Measurements from ENCODE around the gene STAT6. TPM values are rescaled to one million over a fixed set of nuclear protein-coding genes. Genes with fewer than 3 reads are reported as not detected.

The STAT6 gene
- total RNA-seq, 1 donor from 2014 or later, result 31.8 TPM

DNA sequence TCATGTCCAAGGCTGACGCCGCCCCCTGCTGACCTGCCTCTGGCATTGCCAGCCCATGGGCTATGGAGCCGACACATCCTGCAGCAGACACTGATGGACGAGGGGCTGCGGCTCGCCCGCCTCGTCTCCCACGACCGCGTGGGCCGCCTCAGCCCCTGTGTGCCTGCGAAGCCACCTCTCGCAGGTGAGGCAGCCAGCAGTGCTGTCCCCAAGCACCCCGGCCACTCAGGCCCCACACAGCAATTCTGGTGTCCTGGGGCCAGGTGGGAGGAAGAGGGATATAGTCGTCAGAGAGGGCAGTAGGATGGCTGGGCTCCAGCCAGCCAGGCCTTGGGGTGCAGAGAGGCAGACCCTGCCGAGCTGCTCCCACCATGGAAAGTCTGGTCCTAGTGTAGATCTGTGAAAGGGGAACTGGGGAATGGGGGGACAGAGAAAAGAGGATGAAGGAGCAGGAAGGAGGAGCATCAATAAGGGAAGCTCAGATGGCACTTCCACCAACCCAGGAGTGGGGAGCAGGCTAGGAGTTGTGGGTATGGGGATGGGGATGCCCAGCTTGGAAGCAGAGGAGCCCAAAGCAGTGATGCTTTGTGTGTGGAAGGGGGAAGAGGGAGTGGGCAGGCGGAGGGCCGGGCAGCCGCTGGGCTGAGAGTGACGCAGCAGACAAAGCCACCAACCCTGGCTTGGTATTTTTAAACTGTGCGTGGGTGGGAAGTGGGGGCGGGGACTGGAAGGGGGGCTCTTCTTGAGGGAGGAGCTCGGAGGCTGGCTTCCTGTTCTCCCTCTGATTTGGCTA is 17.6 kb downstream of the STAT6 start:
- peak overlapping the region in 1 of 3 donors; percentile 54 for H3K9ac ChIP-seq (ENCODE audit: low read depth in 1 of 3, low read length in 3 of 3)
- H3K9me3 ChIP-seq (ENCODE audit: control insufficient read depth in 3 of 3, low read length in 3 of 3), result no peaks in the 10 kb centered on the region
- H3K4me1 ChIP-seq (ENCODE audit: control insufficient read depth in 3 of 3, insufficient read depth in 3 of 3, low read length in 3 of 3), result peaks cover 28 to 42% (median 35%) of the 10 kb centered on the region in 3 donors
- H3K4me3 ChIP-seq (ENCODE audit: low read length in 3 of 3), result peak overlapping the region in 1 of 3 donors; percentile 13
- H3K27me3 ChIP-seq (ENCODE audit: control insufficient read depth in 3 of 3, insufficient read depth in 3 of 3, low read length in 3 of 3), result no peaks in the 10 kb centered on the region
- H3K36me3 ChIP-seq (ENCODE audit: control insufficient read depth in 3 of 3, insufficient read depth in 3 of 3, low read length in 3 of 3), result peaks cover 20 to 49% (median 39%) of the 10 kb centered on the region in 3 donors
- H3K27ac ChIP-seq (ENCODE audit: low read depth, low read length), result peak overlapping the region; percentile 52

- no peaks in the 10 kb centered on the region for H3K27me3 ChIP-seq (ENCODE audit: control insufficient read depth in 3 of 3, insufficient read depth in 3 of 3, low read length in 3 of 3)
- H3K9me3 ChIP-seq (ENCODE audit: control insufficient read depth in 3 of 3, low read length in 3 of 3), result no peaks in the 10 kb centered on the region
- H3K4me1 ChIP-seq (ENCODE audit: control insufficient read depth in 3 of 3, insufficient read depth in 3 of 3, low read length in 3 of 3), result peaks cover 32 to 47% (median 40%) of the 10 kb centered on the region in 3 donors
- H3K27ac ChIP-seq (ENCODE audit: low read depth, low read length), result no peak overlapping the region
- no peak overlapping the region for H3K4me3 ChIP-seq (ENCODE audit: low read length in 3 of 3)
- H3K9ac ChIP-seq (ENCODE audit: low read depth in 1 of 3, low read length in 3 of 3), result peak overlapping the region in 1 of 3 donors; percentile 45
- H3K36me3 ChIP-seq (ENCODE audit: control insufficient read depth in 3 of 3, insufficient read depth in 3 of 3, low read length in 3 of 3), result peaks cover 20 to 45% (median 38%) of the 10 kb centered on the region in 3 donors
Measured at GRCh38 chr12:57092876-57093414, 18.2 kb downstream of the STAT6 start.

DNA sequence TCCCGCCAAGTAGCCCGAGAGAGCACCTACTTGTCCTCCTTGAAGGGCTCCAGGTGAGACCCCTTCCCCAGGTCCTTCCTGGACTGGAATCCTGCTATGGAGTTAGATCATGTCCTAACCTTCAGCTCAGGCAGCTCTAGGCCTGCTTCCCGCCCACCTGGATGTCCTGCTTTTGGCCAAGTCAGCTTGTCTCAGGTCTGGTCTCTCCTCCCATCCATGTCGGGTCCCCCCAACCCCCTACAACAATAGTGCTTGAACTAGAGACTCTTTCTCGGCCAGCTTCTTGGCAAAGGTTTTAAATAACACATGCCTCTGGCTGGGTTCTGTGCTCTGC is 18.7 kb downstream of the STAT6 start:
- no peaks in the 10 kb centered on the region for H3K27me3 ChIP-seq (ENCODE audit: control insufficient read depth in 3 of 3, insufficient read depth in 3 of 3, low read length in 3 of 3)
- peaks cover 35 to 49% (median 43%) of the 10 kb centered on the region in 3 donors for H3K4me1 ChIP-seq (ENCODE audit: control insufficient read depth in 3 of 3, insufficient read depth in 3 of 3, low read length in 3 of 3)
- peaks cover 20 to 45% (median 38%) of the 10 kb centered on the region in 3 donors for H3K36me3 ChIP-seq (ENCODE audit: control insufficient read depth in 3 of 3, insufficient read depth in 3 of 3, low read length in 3 of 3)
- no peaks in the 10 kb centered on the region for H3K9me3 ChIP-seq (ENCODE audit: control insufficient read depth in 3 of 3, low read length in 3 of 3)
- no peak overlapping the region for H3K27ac ChIP-seq (ENCODE audit: low read depth, low read length)
- no peak overlapping the region for H3K4me3 ChIP-seq (ENCODE audit: low read length in 3 of 3)
- peak overlapping the region in 1 of 3 donors; percentile 45 for H3K9ac ChIP-seq (ENCODE audit: low read depth in 1 of 3, low read length in 3 of 3)

- Histone ChIP-seq H3K36me3 (ENCODE audit: control insufficient read depth in 3 of 3, insufficient read depth in 3 of 3, low read length in 3 of 3) (peaks cover 20 to 42% (median 35%) of the 10 kb centered on the region in 3 donors), H3K27me3 (ENCODE audit: control insufficient read depth in 3 of 3, insufficient read depth in 3 of 3, low read length in 3 of 3) (no peaks in the 10 kb centered on the region), H3K4me3 (ENCODE audit: low read length in 3 of 3) (no peak overlapping the region), H3K9me3 (ENCODE audit: control insufficient read depth in 3 of 3, low read length in 3 of 3) (no peaks in the 10 kb centered on the region), H3K4me1 (ENCODE audit: control insufficient read depth in 3 of 3, insufficient read depth in 3 of 3, low read length in 3 of 3) (peaks cover 35 to 49% (median 44%) of the 10 kb centered on the region in 3 donors), H3K27ac (ENCODE audit: low read depth, low read length) (no peak overlapping the region), H3K9ac (ENCODE audit: low read depth in 1 of 3, low read length in 3 of 3) (peak overlapping the region in 1 of 3 donors; percentile 45)
Measured at GRCh38 chr12:57091638-57092528, 19.3 kb downstream of the STAT6 start.

- Histone ChIP-seq H3K9me3 (ENCODE audit: control insufficient read depth in 3 of 3, low read length in 3 of 3) (no peaks in the 10 kb centered on the region), H3K27ac (ENCODE audit: low read depth, low read length) (no peak overlapping the region), H3K4me3 (ENCODE audit: low read length in 3 of 3) (peak overlapping the region; percentile 49 to 60 (median 54)), H3K9ac (ENCODE audit: low read depth in 1 of 3, low read length in 3 of 3) (peak overlapping the region; percentile 30 to 69 (median 38)), H3K36me3 (ENCODE audit: control insufficient read depth in 3 of 3, insufficient read depth in 3 of 3, low read length in 3 of 3) (peaks cover 20 to 36% (median 33%) of the 10 kb centered on the region in 3 donors), H3K27me3 (ENCODE audit: control insufficient read depth in 3 of 3, insufficient read depth in 3 of 3, low read length in 3 of 3) (no peaks in the 10 kb centered on the region), H3K4me1 (ENCODE audit: control insufficient read depth in 3 of 3, insufficient read depth in 3 of 3, low read length in 3 of 3) (peaks cover 38 to 51% (median 47%) of the 10 kb centered on the region in 3 donors)
Measured at GRCh38 chr12:57090924-57091637, 20.1 kb downstream of the STAT6 start.

- Histone ChIP-seq H3K9ac (ENCODE audit: low read depth in 1 of 3, low read length in 3 of 3) (peak overlapping the region; percentile 2 to 69 (median 38)), H3K4me1 (ENCODE audit: control insufficient read depth in 3 of 3, insufficient read depth in 3 of 3, low read length in 3 of 3) (peaks cover 41 to 56% (median 51%) of the 10 kb centered on the region in 3 donors), H3K27me3 (ENCODE audit: control insufficient read depth in 3 of 3, insufficient read depth in 3 of 3, low read length in 3 of 3) (no peaks in the 10 kb centered on the region), H3K9me3 (ENCODE audit: control insufficient read depth in 3 of 3, low read length in 3 of 3) (no peaks in the 10 kb centered on the region), H3K36me3 (ENCODE audit: control insufficient read depth in 3 of 3, insufficient read depth in 3 of 3, low read length in 3 of 3) (peaks cover 17 to 30% (median 27%) of the 10 kb centered on the region in 3 donors), H3K27ac (ENCODE audit: low read depth, low read length) (no peak overlapping the region), H3K4me3 (ENCODE audit: low read length in 3 of 3) (peak overlapping the region; percentile 49 to 60 (median 54))
Measured at GRCh38 chr12:57090490-57090889, 20.7 kb downstream of the STAT6 start.

- H3K9me3 ChIP-seq (ENCODE audit: control insufficient read depth in 3 of 3, low read length in 3 of 3), result no peaks in the 10 kb centered on the region
- peak overlapping the region; percentile 70 for H3K27ac ChIP-seq (ENCODE audit: low read depth, low read length)
- peak overlapping the region; percentile 64 to 88 (median 87) for H3K4me3 ChIP-seq (ENCODE audit: low read length in 3 of 3)
- H3K36me3 ChIP-seq (ENCODE audit: control insufficient read depth in 3 of 3, insufficient read depth in 3 of 3, low read length in 3 of 3), result peaks cover 14 to 21% (median 19%) of the 10 kb centered on the region in 3 donors
- no peaks in the 10 kb centered on the region for H3K27me3 ChIP-seq (ENCODE audit: control insufficient read depth in 3 of 3, insufficient read depth in 3 of 3, low read length in 3 of 3)
- H3K4me1 ChIP-seq (ENCODE audit: control insufficient read depth in 3 of 3, insufficient read depth in 3 of 3, low read length in 3 of 3), result peaks cover 41 to 56% (median 51%) of the 10 kb centered on the region in 3 donors
- peak overlapping the region; percentile 75 to 84 (median 80) for H3K9ac ChIP-seq (ENCODE audit: low read depth in 1 of 3, low read length in 3 of 3)
Measured at GRCh38 chr12:57089271-57090245, 21.6 kb downstream of the STAT6 start.

DNA sequence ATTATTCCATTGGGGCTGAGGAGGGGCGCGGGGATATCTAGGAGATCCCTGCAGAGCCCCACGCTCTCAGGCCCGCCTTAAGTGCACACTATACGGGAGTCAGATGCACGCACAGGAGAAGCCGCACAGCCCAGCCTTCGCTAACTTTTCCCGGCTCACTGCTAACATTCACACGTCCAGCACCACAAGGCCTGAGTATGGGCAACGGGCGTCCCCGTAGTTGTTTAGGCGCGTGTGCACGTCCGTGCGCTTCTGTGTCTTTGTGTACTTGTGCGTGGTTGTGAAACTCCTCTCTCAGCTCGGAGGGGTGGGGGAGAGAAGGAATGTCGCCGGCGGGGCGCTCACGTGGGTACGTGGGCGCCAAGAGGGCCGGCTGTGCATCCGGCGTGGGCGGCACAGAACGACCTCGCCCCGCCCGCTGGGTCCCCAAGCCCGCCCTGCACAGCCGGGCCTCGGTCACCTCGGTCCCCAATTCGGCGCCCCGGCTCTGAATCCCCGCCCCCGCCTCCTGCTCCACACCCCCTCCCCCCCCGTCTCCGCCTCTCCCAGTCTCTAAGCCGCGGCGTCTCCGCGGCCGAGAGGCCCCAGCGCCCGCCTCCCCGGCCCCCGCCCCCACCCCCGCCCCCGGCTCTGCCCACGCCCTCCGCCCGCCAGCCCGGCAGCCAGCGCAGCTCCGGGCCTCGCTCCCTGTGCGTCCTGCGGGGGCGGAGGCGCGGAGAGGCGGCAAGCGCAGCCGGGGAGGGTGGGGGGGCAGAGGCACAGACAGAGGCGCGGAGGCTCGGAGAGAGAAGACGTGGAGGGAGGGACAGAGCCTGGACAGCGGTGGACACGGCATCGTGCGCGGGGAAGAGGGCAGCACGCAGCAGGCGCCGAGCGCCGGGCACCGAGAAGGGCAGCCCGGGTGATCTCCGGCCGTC is 22.6 kb downstream of the STAT6 start, which contains the start of gene NAB2:
Gene NAB2, plus strand, starts transcription at position 761 of the 917 bp plus-strand sequence. CDS start 158 bp downstream, outside the sequence.
- Histone ChIP-seq H3K4me3 (ENCODE audit: low read length in 3 of 3) (peak within 1 kb of the TSS; percentile 83 to 88 (median 87)), H3K9ac (ENCODE audit: low read depth in 1 of 3, low read length in 3 of 3) (peak within 1 kb of the TSS; percentile 75 to 91 (median 87)), H3K27me3 (ENCODE audit: control insufficient read depth in 3 of 3, insufficient read depth in 3 of 3, low read length in 3 of 3) (no peaks in the 10 kb centered on the region), H3K27ac (ENCODE audit: low read depth, low read length) (peak within 1 kb of the TSS; percentile 97), H3K4me1 (ENCODE audit: control insufficient read depth in 3 of 3, insufficient read depth in 3 of 3, low read length in 3 of 3) (peaks cover 37 to 50% (median 44%) of the 10 kb centered on the region in 3 donors), H3K9me3 (ENCODE audit: control insufficient read depth in 3 of 3, low read length in 3 of 3) (no peaks in the 10 kb centered on the region), H3K36me3 (ENCODE audit: control insufficient read depth in 3 of 3, insufficient read depth in 3 of 3, low read length in 3 of 3) (peaks cover 12 to 21% (median 18%) of the 10 kb centered on the region in 3 donors)
